Mesenchymal stem cell (in vitro differentiated cells and primary cell): ENCODE measurements around the gene BMERB1.
"Not testable (repeated sequence)": the region's sequence is repeated elsewhere in the genome, so short reads cannot be mapped to it uniquely, and the experiment has no call there.

Experiments
- DNase-seq: peaks from one replicate; pipeline ENCODE4 v3.0.0-alpha.2; 2013
- H2AFZ ChIP-seq: one replicate; pipeline ENCODE4 v1.6.1; 2013; ENCODE audit warnings: low read depth, mild to moderate bottlenecking, control low read depth, inconsistent platforms, low read length, moderate library complexity
- H2AK5ac ChIP-seq: 2 replicates; pipeline ENCODE4 v1.6.1; 2013; ENCODE audit warnings: low read length, moderate library complexity, mild to moderate bottlenecking, inconsistent platforms; ENCODE audit not compliant: severe bottlenecking
- H2BK120ac ChIP-seq: one replicate; pipeline ENCODE4 v1.6.1; 2013; ENCODE audit warnings: low read depth, mild to moderate bottlenecking, inconsistent platforms, low read length, moderate library complexity
- H2BK12ac ChIP-seq, 2 experiments: one replicate each; pipeline ENCODE4 v1.6.1; 2013; ENCODE audit warnings: inconsistent platforms in 2 of 2, low read length in 2 of 2, mild to moderate bottlenecking in 2 of 2, moderate library complexity in 2 of 2, control low read depth in 1 of 2
- H2BK15ac ChIP-seq: one replicate; pipeline ENCODE4 v1.6.1; 2013; ENCODE audit warnings: mild to moderate bottlenecking, low read depth, inconsistent platforms; ENCODE audit not compliant: poor library complexity, severe bottlenecking
- H2BK5ac ChIP-seq: 2 replicates; pipeline ENCODE4 v1.6.1; 2013; ENCODE audit warnings: low read depth, mild to moderate bottlenecking, low read length, control low read depth, inconsistent platforms; ENCODE audit not compliant: poor library complexity, severe bottlenecking
- H3K14ac ChIP-seq, 2 experiments: one replicate each; pipeline ENCODE4 v1.6.1; 2013; ENCODE audit warnings: inconsistent platforms in 2 of 2, low read length in 2 of 2, control low read depth in 1 of 2, mild to moderate bottlenecking in 1 of 2, moderate library complexity in 1 of 2
- H3K18ac ChIP-seq, 2 experiments: one replicate each; pipeline ENCODE4 v1.6.1; 2013; ENCODE audit warnings: inconsistent platforms in 2 of 2, low read length in 2 of 2, control low read depth in 1 of 2, low read depth in 1 of 2, mild to moderate bottlenecking in 1 of 2
- H3K23ac ChIP-seq, 2 experiments: one replicate each; pipeline ENCODE4 v1.6.1; 2013; ENCODE audit warnings: inconsistent platforms in 2 of 2, low read length in 2 of 2, mild to moderate bottlenecking in 2 of 2, moderate library complexity in 2 of 2, control low read depth in 1 of 2
- H3K27ac ChIP-seq: 2 replicates; pipeline ENCODE4 v1.5.1; 2013; ENCODE audit warnings: mild to moderate bottlenecking, moderate library complexity, low read length, control low read depth, inconsistent platforms; ENCODE audit not compliant: poor library complexity, severe bottlenecking
- H3K27me3 ChIP-seq, 2 experiments: 2 replicates each; pipeline versions ENCODE4 v1.6.1 to v1.7.0; 2013; ENCODE audit warnings: low read length in 2 of 2, mild to moderate bottlenecking in 2 of 2, moderate library complexity in 2 of 2, control low read depth in 1 of 2, inconsistent platforms in 1 of 2; ENCODE audit not compliant: control insufficient read depth in 1 of 2, insufficient read depth in 1 of 2
- H3K36me3 ChIP-seq, 2 experiments: 2 replicates each; pipeline versions ENCODE4 v1.6.1 to v1.7.0; 2013; ENCODE audit warnings: low read length in 2 of 2, control low read depth in 1 of 2, inconsistent platforms in 1 of 2, low read depth in 1 of 2, mild to moderate bottlenecking in 1 of 2; ENCODE audit not compliant: insufficient read depth in 2 of 2, control insufficient read depth in 1 of 2
- H3K4ac ChIP-seq, 2 experiments: one replicate each; pipeline ENCODE4 v1.6.1; 2013; ENCODE audit warnings: inconsistent platforms in 2 of 2, low read length in 2 of 2, mild to moderate bottlenecking in 2 of 2, moderate library complexity in 2 of 2, control low read depth in 1 of 2, low read depth in 1 of 2
- H3K4me1 ChIP-seq: 2 replicates; pipeline ENCODE4 v1.6.1; 2013; ENCODE audit warnings: low read depth, low read length, control low read depth; ENCODE audit not compliant: control insufficient read depth, insufficient read depth
- H3K4me2 ChIP-seq: 2 replicates; pipeline ENCODE4 v1.6.1; 2013; ENCODE audit warnings: low read length, mild to moderate bottlenecking, inconsistent platforms; ENCODE audit not compliant: poor library complexity, severe bottlenecking
- H3K4me3 ChIP-seq, 2 experiments: 2 replicates each; pipeline versions ENCODE4 v1.5.1 to v1.7.0; 2013; ENCODE audit warnings: low read length in 2 of 2, mild to moderate bottlenecking in 2 of 2, control low read depth in 1 of 2, low read depth in 1 of 2; ENCODE audit not compliant: insufficient read depth in 1 of 2
- H3K79me1 ChIP-seq: replicated peaks from 2 replicates; pipeline ENCODE4 v1.6.1; 2013; ENCODE audit warnings: mild to moderate bottlenecking, control low read depth, low read length, inconsistent platforms; ENCODE audit not compliant: poor library complexity, severe bottlenecking
- H3K9ac ChIP-seq: 2 replicates; pipeline ENCODE4 v1.7.0; 2013; ENCODE audit warnings: mild to moderate bottlenecking, low read length, moderate library complexity
- H3K9me3 ChIP-seq: 2 replicates; pipeline ENCODE4 v1.7.0; 2013; ENCODE audit warnings: mild to moderate bottlenecking, low read length; ENCODE audit not compliant: control insufficient read depth
- H4K8ac ChIP-seq: one replicate; pipeline ENCODE4 v1.6.1; 2013; ENCODE audit warnings: inconsistent platforms, mild to moderate bottlenecking, low read length, moderate library complexity
- H4K91ac ChIP-seq: one replicate; pipeline ENCODE4 v1.6.1; 2013; ENCODE audit warnings: mild to moderate bottlenecking, low read length, inconsistent platforms
- WGBS: methylation state at CpG from one replicate; pipeline ENCODE4 v1.1.7; 2013; ENCODE audit warnings: mixed read lengths; 5-methylcytosine and 5-hydroxymethylcytosine counted together

BMERB1 gene

GRCh38 chr16:15399317-15399716 lies 35.1 kb upstream of the BMERB1 start:
- no peak overlapping the region for H3K14ac ChIP-seq
- no peak overlapping the region for H3K23ac ChIP-seq
- no peak overlapping the region for H2BK120ac ChIP-seq
- no peak overlapping the region for H3K18ac ChIP-seq
- H3K4me3 ChIP-seq, result no peak overlapping the region
- no peak overlapping the region for H3K27ac ChIP-seq
- WGBS, result 85% methylated on average over 3 of the region's 3 CpGs
- H3K36me3 ChIP-seq, result no peaks in the 10 kb centered on the region
- H3K9ac ChIP-seq, result no peak overlapping the region
- no peak overlapping the region for H3K4ac ChIP-seq
- no peak overlapping the region for H2AK5ac ChIP-seq
- H2BK12ac ChIP-seq, result no peak overlapping the region
- no peak overlapping the region for H2BK15ac ChIP-seq
- H2BK5ac ChIP-seq, result no peak overlapping the region
- no peak overlapping the region for H3K4me2 ChIP-seq
- H3K4me1 ChIP-seq, result peaks cover 7% of the 10 kb centered on the region
- no peak overlapping the region for H4K8ac ChIP-seq
- H4K91ac ChIP-seq, result no peak overlapping the region
- no peak overlapping the region for H2AFZ ChIP-seq
- no peaks in the 10 kb centered on the region for H3K79me1 ChIP-seq
- no peak for DNase-seq
- H3K27me3 ChIP-seq, result peaks cover 0 to 3% of the 10 kb centered on the region in 2 experiments
- no peaks in the 10 kb centered on the region for H3K9me3 ChIP-seq

- not testable (repeated sequence) for H3K79me1 ChIP-seq, H4K91ac ChIP-seq, H2AFZ ChIP-seq, H3K9ac ChIP-seq, H3K9me3 ChIP-seq, H2BK12ac ChIP-seq, H2BK15ac ChIP-seq, H3K14ac ChIP-seq, H3K27me3 ChIP-seq, H2BK5ac ChIP-seq, DNase-seq, H3K4me1 ChIP-seq, H3K23ac ChIP-seq, H3K4me3 ChIP-seq, H2BK120ac ChIP-seq, H2AK5ac ChIP-seq, H3K36me3 ChIP-seq, H3K4ac ChIP-seq, H3K4me2 ChIP-seq, H4K8ac ChIP-seq, H3K18ac ChIP-seq, H3K27ac ChIP-seq
- 96% methylated on average over 5 of the region's 6 CpGs for WGBS
Observed at GRCh38 chr16:15400314-15400713, 34.1 kb upstream of the BMERB1 start.

- Histone ChIP-seq H3K4me1 (no peaks in the 10 kb centered on the region), H4K8ac (no peak overlapping the region), H2BK120ac (no peak overlapping the region), H2BK12ac (no peak overlapping the region), H3K36me3 (no peaks in the 10 kb centered on the region), H2BK5ac (no peak overlapping the region), H2AFZ (no peak overlapping the region), H2BK15ac (no peak overlapping the region), H3K9me3 (no peaks in the 10 kb centered on the region), H3K23ac (no peak overlapping the region), H3K4me3 (no peak overlapping the region), H3K79me1 (no peaks in the 10 kb centered on the region), H3K4me2 (no peak overlapping the region), H2AK5ac (no peak overlapping the region), H3K27ac (no peak overlapping the region), H3K27me3 (peaks cover 0 to 3% of the 10 kb centered on the region in 2 experiments), H3K4ac (no peak overlapping the region), H4K91ac (no peak overlapping the region), H3K9ac (no peak overlapping the region), H3K14ac (no peak overlapping the region), H3K18ac (no peak overlapping the region)
- WGBS, result 100% methylated on average over 1 of the region's 3 CpGs
- no peak for DNase-seq
Observed at GRCh38 chr16:15401972-15402371, 32.4 kb upstream of the BMERB1 start.

- no peak overlapping the region for H3K18ac ChIP-seq
- no peaks in the 10 kb centered on the region for H3K4me1 ChIP-seq
- H2BK5ac ChIP-seq, result no peak overlapping the region
- no peak overlapping the region for H2BK120ac ChIP-seq
- no peak overlapping the region for H3K4ac ChIP-seq
- DNase-seq, result peak; percentile 27
- no peak overlapping the region for H3K23ac ChIP-seq
- no peaks in the 10 kb centered on the region for H3K79me1 ChIP-seq
- no peaks in the 10 kb centered on the region for H3K36me3 ChIP-seq
- no peaks in the 10 kb centered on the region for H3K27me3 ChIP-seq
- no peak overlapping the region for H4K91ac ChIP-seq
- no peak overlapping the region for H3K4me2 ChIP-seq
- 97% methylated on average over 9 of the region's 9 CpGs for WGBS
- no peak overlapping the region for H2BK12ac ChIP-seq
- H4K8ac ChIP-seq, result no peak overlapping the region
- H3K9me3 ChIP-seq, result no peaks in the 10 kb centered on the region
- no peak overlapping the region for H2AK5ac ChIP-seq
- H3K14ac ChIP-seq, result no peak overlapping the region
- no peak overlapping the region for H2AFZ ChIP-seq
- H3K27ac ChIP-seq, result no peak overlapping the region
- no peak overlapping the region for H2BK15ac ChIP-seq
- H3K4me3 ChIP-seq, result no peak overlapping the region
- no peak overlapping the region for H3K9ac ChIP-seq
Observed at GRCh38 chr16:15403392-15403995, 30.9 kb upstream of the BMERB1 start.
